Large intestine (tissue), 3 donors: ENCODE measurements around the gene KCNH2. TPM values are rescaled to one million over a fixed set of nuclear protein-coding genes. Genes with fewer than 3 reads are reported as not detected.
A peak's percentile ranks its signal among the peaks of the same experiment; 100 is the strongest.

Experiments used
- DNase-seq, 2 donors: peaks; one replicate each; pipeline versions ENCODE4 v3.0.0 to v3.0.0-alpha.2; 2013
- H3K27ac ChIP-seq: one replicate; pipeline ENCODE4 v1.5.1; 2013; ENCODE audit warnings: low read length
- H3K27me3 ChIP-seq: 2 replicates; pipeline ENCODE4 v1.6.1; 2013; ENCODE audit warnings: low read length; ENCODE audit not compliant: control insufficient read depth, insufficient read depth
- H3K36me3 ChIP-seq: 2 replicates; pipeline ENCODE4 v1.6.1; 2013; ENCODE audit warnings: low read length; ENCODE audit not compliant: control insufficient read depth, insufficient read depth
- H3K4me1 ChIP-seq: one replicate; pipeline ENCODE4 v1.6.1; 2013; ENCODE audit warnings: low read length; ENCODE audit not compliant: control insufficient read depth, insufficient read depth
- H3K4me3 ChIP-seq: one replicate; pipeline ENCODE4 v1.5.1; 2013; ENCODE audit warnings: low read length
- H3K9me3 ChIP-seq: one replicate; pipeline ENCODE4 v1.6.1; 2013; ENCODE audit warnings: mild to moderate bottlenecking, low read depth, low read length, moderate library complexity; ENCODE audit not compliant: control insufficient read depth
- WGBS: methylation state at CpG from one replicate; pipeline ENCODE4 v1.1.5; 2013; ENCODE audit warnings: low lambda C conversion rate; ENCODE audit not compliant: insufficient coverage; 5-methylcytosine and 5-hydroxymethylcytosine counted together
- polyA plus RNA-seq: library from polyadenylated mRNA; unstranded; fragments of 120-200 nt; gene quantifications from one replicate; pipeline ENCODE4 v1.2.1, GENCODE V29; 2013

Gene KCNH2
- polyA plus RNA-seq, 1 donor = 8.1 TPM

GRCh38 chr7:150931199-150931869, 46.8 kb downstream of the KCNH2 start:
- Histone ChIP-seq H3K36me3 (no peaks in the 10 kb centered on the region), H3K27me3 (peaks cover 2% of the 10 kb centered on the region), H3K4me1 (no peaks in the 10 kb centered on the region), H3K4me3 (no peak overlapping the region), H3K27ac (no peak overlapping the region), H3K9me3 (no peaks in the 10 kb centered on the region)
- peak in 1 of 2 donors; percentile 20 for DNase-seq
- WGBS = no CpG with 5 or more reads among the region's 7 CpGs

DNA sequence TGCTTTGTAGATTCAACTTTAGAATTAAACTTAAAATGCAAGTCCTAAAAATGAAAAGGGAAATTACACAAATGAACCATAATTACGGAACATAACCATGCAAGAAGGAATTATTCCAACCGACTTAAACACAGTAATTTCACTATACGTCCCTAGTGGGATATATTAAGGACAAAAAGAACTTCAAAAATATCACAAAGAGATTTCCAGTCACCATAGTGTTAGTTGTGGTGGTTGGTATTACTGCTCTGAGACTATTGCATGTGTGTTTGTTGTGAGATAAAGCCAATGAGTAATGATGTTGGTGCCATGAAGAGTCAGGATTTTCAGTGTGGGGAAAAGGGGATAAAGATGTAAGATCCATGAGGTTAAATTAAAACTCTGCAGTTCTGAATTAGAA, 49.6 kb downstream of the KCNH2 start:
- 95% methylated on average over 3 of the region's 3 CpGs for WGBS
- Histone ChIP-seq H3K27me3 (peaks cover 4% of the 10 kb centered on the region), H3K27ac (no peak overlapping the region), H3K4me1 (no peaks in the 10 kb centered on the region), H3K36me3 (no peaks in the 10 kb centered on the region), H3K9me3 (no peaks in the 10 kb centered on the region), H3K4me3 (no peak overlapping the region)
- DNase-seq = no peak

DNA sequence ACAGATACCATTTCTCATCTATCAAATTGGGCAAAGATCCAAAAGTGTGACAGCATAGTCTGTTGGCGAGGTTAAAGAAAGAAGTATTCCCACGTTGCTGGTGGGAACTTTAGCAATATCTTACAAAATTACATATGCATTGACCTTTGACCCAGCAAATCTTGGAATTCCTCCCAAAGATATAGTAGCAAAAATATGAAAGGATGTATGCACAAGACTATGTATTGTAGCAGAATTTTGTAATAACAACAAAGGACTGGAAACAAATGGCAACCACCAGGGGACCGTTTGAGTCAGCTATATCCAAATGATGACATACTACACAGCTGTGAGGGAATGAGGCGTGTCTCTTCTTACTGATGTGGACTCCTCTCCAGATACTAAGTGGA, 50.2 kb downstream of the KCNH2 start:
- DNase-seq = no peak
- peaks cover 4% of the 10 kb centered on the region for H3K27me3 ChIP-seq
- no peaks in the 10 kb centered on the region for H3K9me3 ChIP-seq
- H3K4me3 ChIP-seq = no peak overlapping the region
- no CpG with 5 or more reads among the region's 4 CpGs for WGBS
- no peaks in the 10 kb centered on the region for H3K36me3 ChIP-seq
- H3K4me1 ChIP-seq = no peaks in the 10 kb centered on the region
- H3K27ac ChIP-seq = no peak overlapping the region

DNA sequence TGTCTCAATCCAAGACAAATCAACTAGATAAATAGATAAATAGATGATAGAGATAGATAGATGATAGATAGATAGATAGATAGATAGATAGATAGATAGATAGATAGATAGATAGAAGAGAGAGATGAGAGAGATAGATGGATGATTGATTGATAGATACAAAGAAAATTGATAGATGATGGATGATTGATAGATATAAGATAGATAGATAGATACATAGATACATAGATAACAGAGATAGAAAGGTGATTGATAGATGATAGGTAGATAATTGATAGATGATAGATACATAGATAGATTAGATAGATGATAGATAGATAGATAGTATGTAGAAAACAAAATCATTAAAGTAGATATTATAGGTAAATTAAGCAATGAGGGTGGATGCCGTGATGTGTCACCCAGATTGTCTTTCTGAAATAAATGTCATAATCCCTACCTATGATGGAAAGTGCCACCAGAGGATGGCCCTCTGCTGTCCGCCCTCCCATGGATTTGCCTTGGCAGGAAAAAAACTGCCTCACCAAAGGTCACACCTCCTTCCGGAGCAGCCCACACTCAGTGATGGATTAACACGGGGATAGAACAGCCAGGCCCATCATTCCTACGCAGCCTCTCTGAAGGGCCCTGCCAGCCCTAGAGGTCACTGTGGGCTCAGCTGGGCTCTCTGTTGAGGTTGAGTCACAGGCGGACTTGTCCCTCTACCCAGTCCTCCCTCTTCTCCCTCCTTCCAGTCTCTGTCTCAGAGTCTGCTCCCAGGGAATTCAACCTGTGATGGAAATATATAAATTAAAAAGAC, 50.8 kb downstream of the KCNH2 start:
- Histone ChIP-seq H3K27ac (no peak overlapping the region), H3K4me3 (no peak overlapping the region), H3K4me1 (no peaks in the 10 kb centered on the region), H3K27me3 (peaks cover 4% of the 10 kb centered on the region), H3K9me3 (no peaks in the 10 kb centered on the region), H3K36me3 (no peaks in the 10 kb centered on the region)
- no CpG with 5 or more reads among the region's 6 CpGs for WGBS
- DNase-seq = no peak

DNA sequence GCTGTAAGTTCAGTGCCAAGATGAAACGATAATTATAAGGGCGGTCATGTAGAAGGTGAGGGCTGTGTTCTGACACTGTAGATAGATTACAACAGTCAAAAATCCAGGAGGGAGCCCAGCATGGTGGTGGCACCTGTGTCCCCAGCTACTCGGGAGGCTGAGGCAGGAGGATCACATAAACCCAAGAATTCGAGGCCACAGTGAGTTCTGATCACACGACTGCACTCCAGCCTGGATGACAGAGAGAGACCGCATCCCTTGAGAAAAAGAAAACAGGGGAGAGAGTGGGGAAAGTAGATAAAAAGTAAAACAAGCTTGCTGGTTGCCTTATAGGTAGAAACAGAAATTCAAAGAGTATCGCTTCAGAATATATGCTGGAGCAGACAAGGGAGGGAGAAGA, 52.1 kb downstream of the KCNH2 start:
- Histone ChIP-seq H3K27ac (no peak overlapping the region), H3K36me3 (no peaks in the 10 kb centered on the region), H3K27me3 (peaks cover 2% of the 10 kb centered on the region), H3K9me3 (no peaks in the 10 kb centered on the region), H3K4me3 (no peak overlapping the region), H3K4me1 (no peaks in the 10 kb centered on the region)
- no peak for DNase-seq
- 88% methylated on average over 2 of the region's 7 CpGs for WGBS

- H3K4me3 ChIP-seq = no peak overlapping the region
- no peaks in the 10 kb centered on the region for H3K36me3 ChIP-seq
- H3K27me3 ChIP-seq = peaks cover 2% of the 10 kb centered on the region
- no peaks in the 10 kb centered on the region for H3K4me1 ChIP-seq
- no peak for DNase-seq
- no peaks in the 10 kb centered on the region for H3K9me3 ChIP-seq
- no CpG with 5 or more reads among the region's 10 CpGs for WGBS
- no peak overlapping the region for H3K27ac ChIP-seq
Observed at GRCh38 chr7:150924369-150924781, 53.7 kb downstream of the KCNH2 start.

DNA sequence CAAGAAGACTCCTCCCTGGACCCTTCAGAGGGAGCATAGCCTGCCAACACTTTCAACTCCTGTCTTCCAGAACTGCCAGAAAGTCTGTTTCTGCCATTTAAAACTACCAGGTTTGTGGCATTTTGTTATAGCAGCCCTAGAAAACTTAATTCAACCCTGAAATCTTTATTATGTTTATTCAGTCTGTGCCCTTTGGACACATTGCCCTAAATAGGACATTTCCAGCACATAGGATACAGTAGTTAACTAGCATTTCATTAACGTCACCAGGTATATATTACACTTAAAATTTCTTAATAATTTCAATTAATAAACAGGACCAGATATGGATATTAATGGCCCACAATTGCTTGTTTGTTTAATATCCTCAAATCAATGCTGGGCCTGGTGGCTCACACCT, 54.3 kb downstream of the KCNH2 start:
- no peak overlapping the region for H3K27ac ChIP-seq
- H3K36me3 ChIP-seq = no peaks in the 10 kb centered on the region
- no peak overlapping the region for H3K4me3 ChIP-seq
- H3K4me1 ChIP-seq = no peaks in the 10 kb centered on the region
- 14% methylated on average over 1 of the region's 1 CpG for WGBS
- peak in 1 of 2 donors; percentile 32 for DNase-seq
- H3K27me3 ChIP-seq = peaks cover 8% of the 10 kb centered on the region
- no peaks in the 10 kb centered on the region for H3K9me3 ChIP-seq

DNA sequence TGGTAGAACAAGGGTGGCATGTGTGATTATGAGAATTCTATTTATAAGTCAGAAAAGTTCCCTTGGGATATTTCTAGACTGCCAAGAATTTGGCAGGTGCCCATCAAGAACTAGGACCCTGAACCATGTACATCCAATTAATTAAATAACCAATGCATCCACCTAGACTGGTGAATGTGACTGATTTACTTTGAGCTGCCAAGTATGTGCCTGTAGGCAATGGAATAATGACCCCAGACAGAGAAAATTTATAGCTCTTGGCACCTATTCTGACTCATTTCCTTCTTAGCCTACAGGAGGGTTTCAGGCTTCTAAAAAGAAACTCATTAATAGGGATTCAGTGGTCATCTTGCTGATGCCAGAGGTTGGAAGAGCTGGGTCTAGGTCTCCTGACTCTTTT, 54.9 kb downstream of the KCNH2 start:
- peaks cover 10% of the 10 kb centered on the region for H3K27me3 ChIP-seq
- no peaks in the 10 kb centered on the region for H3K9me3 ChIP-seq
- no peaks in the 10 kb centered on the region for H3K36me3 ChIP-seq
- no peaks in the 10 kb centered on the region for H3K4me1 ChIP-seq
- peak in 1 of 2 donors; percentile 25 for DNase-seq
- no peak overlapping the region for H3K27ac ChIP-seq
- no peak overlapping the region for H3K4me3 ChIP-seq

- Histone ChIP-seq H3K9me3 (no peaks in the 10 kb centered on the region), H3K27me3 (peaks cover 15% of the 10 kb centered on the region), H3K36me3 (no peaks in the 10 kb centered on the region), H3K27ac (no peak overlapping the region), H3K4me1 (no peaks in the 10 kb centered on the region), H3K4me3 (no peak overlapping the region)
- 100% methylated on average over 1 of the region's 10 CpGs for WGBS
- DNase-seq = no peak
Observed at GRCh38 chr7:150919160-150919559, 59.0 kb downstream of the KCNH2 start.

DNA sequence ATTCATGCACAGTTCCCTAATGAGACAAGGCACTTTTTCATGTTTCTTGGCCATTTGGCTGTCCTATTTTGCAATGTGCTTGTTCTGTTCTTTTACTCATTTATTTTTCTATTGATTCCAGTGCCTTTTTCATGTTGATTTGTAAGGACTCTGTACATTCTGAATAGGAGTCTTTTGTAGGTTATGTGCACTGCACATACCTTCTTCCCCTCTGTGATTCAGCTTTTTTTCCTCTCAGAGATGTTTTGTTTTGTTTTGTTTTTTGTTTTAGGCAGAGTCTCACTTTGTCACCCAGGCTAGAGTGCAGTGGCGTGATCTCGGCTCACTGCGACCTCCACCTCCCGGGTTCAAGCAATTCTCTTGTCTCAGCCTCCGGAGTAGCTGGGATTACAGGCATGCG, 59.7 kb downstream of the KCNH2 start:
- H3K36me3 ChIP-seq = no peaks in the 10 kb centered on the region
- no peaks in the 10 kb centered on the region for H3K4me1 ChIP-seq
- H3K27me3 ChIP-seq = peaks cover 17% of the 10 kb centered on the region
- no peak overlapping the region for H3K27ac ChIP-seq
- no peak for DNase-seq
- H3K9me3 ChIP-seq = no peaks in the 10 kb centered on the region
- no peak overlapping the region for H3K4me3 ChIP-seq
- no CpG with 5 or more reads among the region's 6 CpGs for WGBS

DNA sequence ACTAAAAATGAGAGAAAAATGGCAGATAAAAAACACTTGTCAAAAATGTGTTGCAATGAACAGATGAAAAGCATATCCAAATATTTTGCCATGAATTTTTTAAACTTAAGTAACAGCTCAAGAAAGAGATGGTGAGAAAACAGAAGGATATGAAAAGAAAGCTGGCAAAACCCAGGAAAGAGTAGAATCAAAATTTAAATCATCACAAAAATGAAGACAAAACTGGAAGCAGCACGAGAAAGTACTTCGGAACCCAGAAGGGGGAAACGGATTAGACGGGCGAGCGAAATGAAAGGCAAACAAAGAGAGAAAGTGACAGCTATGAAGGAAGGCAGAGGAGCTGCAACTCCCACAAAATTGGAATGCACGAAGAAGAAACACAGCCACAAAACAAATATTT, 60.2 kb downstream of the KCNH2 start:
- H3K4me3 ChIP-seq = no peak overlapping the region
- H3K27me3 ChIP-seq = peaks cover 21% of the 10 kb centered on the region
- H3K36me3 ChIP-seq = no peaks in the 10 kb centered on the region
- no peak overlapping the region for H3K27ac ChIP-seq
- WGBS = 32% methylated on average over 5 of the region's 7 CpGs
- DNase-seq = no peak
- H3K4me1 ChIP-seq = no peaks in the 10 kb centered on the region
- H3K9me3 ChIP-seq = no peaks in the 10 kb centered on the region
